HT1080 (cell line): ENCODE results near the gene MYLK4. TPM values are rescaled to one million over a fixed set of nuclear protein-coding genes. Genes with fewer than 3 reads are reported as not detected.

Source experiments
- DNase-seq: peaks from one replicate; pipeline ENCODE4 v3.0.0-alpha.2; 2015; ENCODE audit warnings: low read depth
- total RNA-seq: library from RNA; depleted of rRNA; stranded (reverse); fragments of >200 nt; shearing (Covaris generic); gene quantifications from 2 replicates; pipeline ENCODE4 v1.2.3, GENCODE V29; 2014

The MYLK4 gene
- total RNA-seq, 1 experiment from 2014 or later = 0.02 TPM

- no peak for DNase-seq
Measured at GRCh38 chr6:2663123-2663522, 87.6 kb downstream of the MYLK4 start.

- DNase-seq = no peak
Measured at GRCh38 chr6:2661651-2662050, 89.1 kb downstream of the MYLK4 start.

- DNase-seq = peak; percentile 66
Measured at GRCh38 chr6:2659882-2660281, 90.8 kb downstream of the MYLK4 start.

DNA sequence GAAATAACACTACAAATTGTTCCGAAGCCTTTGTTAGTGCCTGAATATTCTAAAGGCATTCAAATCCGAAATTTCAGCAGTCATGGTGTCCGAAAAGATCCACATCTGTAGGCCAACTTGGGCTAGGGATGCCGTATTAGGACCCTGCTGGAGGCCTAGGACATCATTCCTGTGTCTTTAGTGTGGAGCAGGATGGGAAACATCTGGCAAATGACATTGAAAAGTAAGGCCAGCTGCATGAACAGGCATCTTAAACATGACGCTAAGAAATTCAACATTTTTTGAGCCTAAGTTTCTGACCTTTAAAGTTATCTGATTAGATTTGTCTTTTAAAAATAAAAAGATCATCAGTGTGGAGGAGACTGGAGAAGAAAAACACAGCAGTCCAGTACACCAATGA, 91.3 kb downstream of the MYLK4 start:
- no peak for DNase-seq

DNA sequence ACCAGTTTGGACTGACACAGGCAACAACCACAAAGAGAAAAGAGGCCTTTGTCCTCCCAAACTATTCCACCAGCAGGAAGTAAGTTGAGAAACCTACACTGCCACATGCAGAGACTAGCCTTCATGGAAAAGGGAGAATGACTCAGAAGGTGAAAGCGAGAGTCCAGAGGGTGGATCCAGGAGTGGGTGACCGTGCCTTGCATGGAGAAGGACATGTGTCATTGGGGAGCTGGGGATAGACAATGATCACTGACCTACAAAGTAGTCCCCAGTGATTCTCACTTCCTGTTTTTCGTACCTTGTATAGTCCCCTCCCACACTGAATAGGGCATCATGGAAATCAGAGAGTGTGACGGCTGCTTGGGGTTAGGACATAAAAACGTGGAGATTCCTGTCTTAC, 91.9 kb downstream of the MYLK4 start:
- DNase-seq = peak; percentile 87

DNA sequence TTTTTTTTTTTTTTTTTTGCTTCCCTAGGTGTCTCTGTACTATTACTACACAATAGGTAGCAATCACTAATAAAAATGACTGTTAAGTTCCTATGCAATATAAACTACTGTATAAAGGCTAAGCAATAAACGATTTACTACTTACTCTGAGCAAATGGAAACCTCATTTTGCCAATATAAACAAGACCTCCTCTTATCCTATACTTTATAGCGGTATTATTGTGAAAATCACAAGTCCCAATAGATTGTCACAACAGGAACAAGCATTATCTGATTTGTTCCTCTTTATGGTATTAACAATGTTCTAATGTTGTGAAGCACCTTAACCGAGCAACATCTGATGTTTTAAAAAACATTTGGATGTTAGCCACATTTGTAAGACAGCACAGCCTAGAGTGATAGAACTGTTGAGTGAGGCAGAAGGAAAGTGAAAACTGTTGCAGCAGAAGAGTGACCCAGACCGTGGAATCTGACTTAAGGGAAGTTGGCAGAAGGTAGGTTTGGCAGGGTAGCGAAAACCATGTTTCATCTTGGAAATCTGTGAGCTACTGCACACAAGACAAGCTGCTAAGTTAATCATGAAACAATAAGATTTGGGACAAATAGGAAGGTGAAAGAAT, 94.2 kb downstream of the MYLK4 start:
- DNase-seq = no peak

- no peak for DNase-seq
Measured at GRCh38 chr6:2655844-2656433, 94.8 kb downstream of the MYLK4 start.

- no peak for DNase-seq
Measured at GRCh38 chr6:2653369-2654032, 97.2 kb downstream of the MYLK4 start.

DNA sequence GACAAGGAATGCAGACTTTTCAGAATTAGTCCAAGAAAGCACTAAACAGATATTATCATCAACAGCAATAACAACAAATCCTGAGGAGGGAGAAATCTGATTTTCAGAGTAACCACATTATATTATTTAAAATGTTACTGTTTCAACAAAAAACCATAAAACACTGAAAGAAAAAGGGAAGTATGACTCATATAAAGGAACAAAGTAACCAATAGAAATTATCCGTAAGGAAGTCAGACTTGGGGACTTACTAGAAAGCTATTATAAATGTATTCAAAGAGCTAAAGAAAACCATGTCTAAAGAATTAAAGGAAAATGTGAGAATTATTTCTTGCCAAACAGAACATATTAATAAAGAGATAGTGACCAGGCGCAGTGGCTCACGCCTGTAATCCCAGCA, 98.1 kb downstream of the MYLK4 start:
- no peak for DNase-seq

GRCh38 chr6:2651961-2652360, 98.8 kb downstream of the MYLK4 start:
- DNase-seq = no peak

DNA sequence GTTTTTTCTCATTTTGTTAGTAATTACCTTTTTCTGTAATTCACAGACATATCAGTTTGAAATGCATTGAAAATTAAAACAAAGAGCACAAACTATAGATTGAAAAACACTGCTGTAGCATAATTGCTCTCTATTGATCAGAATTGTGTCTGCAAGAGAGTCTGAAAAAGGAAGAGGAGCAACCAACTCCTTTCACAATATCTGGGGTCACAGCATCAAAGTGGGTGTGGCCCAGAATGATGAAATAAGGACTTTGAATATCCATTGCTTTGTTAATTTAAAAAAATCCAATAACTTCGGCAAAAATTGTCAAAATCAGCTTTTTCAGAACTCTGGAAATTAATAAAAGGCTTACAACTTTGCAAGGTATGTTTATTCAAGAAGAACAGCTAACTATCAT, 99.2 kb downstream of the MYLK4 start:
- DNase-seq = no peak

DNA sequence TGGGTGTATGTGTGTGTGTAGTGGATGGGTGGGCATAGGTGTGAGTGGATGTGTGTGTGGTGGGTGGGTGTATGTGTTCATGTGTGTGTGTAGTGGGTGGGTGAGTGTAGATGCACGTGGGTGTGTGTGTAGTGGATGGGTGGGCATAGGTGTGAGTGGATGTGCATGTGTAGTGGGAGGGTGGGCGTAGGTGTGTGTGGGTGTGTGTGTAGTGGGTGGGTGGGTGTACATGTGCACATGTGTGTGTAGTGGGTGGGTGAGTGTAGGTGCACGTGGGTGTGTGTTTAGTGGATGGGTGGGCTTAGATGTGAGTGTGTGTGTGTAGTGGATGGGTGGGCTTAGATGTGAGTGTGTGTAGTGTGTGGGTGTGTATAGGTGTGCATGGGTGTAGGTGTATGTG, 104.4 kb downstream of the MYLK4 start:
- DNase-seq = no peak

GRCh38 chr6:2643935-2644539, 106.7 kb downstream of the MYLK4 start:
- DNase-seq = no peak

- no peak for DNase-seq
Measured at GRCh38 chr6:2643130-2643529, 107.6 kb downstream of the MYLK4 start.

GRCh38 chr6:2641044-2641725, 109.5 kb downstream of the MYLK4 start:
- DNase-seq = no peak

GRCh38 chr6:2640551-2640950, 110.2 kb downstream of the MYLK4 start:
- no peak for DNase-seq

GRCh38 chr6:2639896-2640295, 110.8 kb downstream of the MYLK4 start:
- DNase-seq = no peak

DNA sequence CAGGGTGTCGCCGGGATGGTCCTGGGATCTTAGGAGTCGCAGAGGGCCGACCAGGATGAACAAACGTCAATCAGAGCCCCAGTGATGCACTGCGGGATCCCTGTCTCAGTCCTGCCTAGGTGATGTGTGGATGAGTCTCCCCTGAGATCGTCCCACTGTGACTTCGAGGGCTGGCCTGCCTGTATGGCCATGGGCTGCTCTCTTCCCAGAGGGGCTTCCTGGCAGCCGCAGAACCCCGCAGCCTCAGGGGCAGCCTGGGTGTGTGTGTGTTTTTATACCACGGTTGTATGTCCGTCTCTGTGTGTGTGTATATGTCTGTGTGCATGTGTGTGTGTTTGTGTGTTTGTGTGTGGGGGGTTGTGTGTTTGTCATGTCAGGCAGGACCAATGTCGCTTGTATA, 111.6 kb downstream of the MYLK4 start:
- DNase-seq = no peak

DNA sequence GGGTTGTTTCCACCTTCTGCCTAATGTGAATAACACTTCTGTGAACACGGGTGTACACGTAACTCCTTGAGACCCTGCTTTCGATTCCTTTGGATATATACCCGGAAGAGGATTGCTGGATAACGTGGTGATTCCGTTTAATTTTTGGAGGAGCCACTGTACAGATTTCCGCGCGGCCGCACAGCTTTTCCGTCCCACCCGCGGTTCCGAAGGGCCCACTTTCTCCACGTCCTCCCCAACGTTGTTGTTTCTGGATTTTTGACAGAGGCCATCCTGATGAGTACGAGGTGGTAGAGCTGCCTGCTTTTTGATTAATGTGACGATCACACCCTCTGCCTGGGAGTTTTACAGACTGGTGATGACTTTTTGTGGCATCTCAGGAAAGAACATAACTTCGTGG, 114.0 kb downstream of the MYLK4 start:
- DNase-seq = no peak

GRCh38 chr6:2635911-2636310, 114.8 kb downstream of the MYLK4 start:
- no peak for DNase-seq

DNA sequence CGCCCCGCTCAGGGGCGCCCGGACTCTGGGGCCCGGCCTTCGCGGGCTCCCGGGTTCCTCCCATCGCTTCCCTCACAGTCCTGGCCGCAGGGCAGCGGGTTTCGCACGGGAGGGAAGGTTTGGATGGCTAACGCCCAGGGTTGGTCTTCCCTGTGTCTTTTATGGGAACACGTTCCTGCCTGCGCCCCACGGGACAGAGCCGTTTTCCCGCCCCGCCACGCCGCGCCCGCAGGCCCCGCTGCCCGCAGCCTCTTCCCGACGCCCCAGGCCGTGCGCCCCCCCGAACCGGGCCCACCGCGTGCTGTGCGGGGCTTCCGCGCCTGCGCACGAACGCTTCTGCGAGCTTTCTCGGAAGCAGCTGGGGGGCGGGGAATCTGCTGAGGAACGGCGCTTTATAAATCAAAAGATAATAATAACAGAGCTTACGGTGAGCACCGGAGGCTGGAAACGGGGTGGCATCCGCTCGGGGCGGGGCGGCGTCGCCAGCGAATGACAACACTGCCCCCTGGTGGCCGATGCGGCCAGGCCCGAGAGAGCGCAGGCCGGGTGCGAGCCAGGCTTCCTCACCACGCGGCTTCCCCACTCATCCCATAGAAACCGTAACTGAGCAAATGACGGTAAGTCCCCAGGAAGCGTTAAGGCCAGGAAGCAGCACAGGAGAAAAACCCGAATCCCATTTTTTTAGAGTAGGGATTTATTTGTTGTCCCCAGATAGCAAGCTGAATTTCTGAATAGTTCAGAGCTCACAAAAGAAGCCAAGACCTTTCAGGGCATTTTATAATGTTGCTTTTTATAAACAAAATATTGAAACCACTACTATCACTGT, 116.4 kb downstream of the MYLK4 start:
- peak; percentile 75 for DNase-seq
